Inflammatory macrophage (primary cell): ENCODE data around the gene PLEKHA7.
"Not testable (repeated sequence)": the region's sequence is repeated elsewhere in the genome, so short reads cannot be mapped to it uniquely, and the experiment has no call there.

Experiments
- DNase-seq, 2 donors: peaks; one replicate each; pipeline ENCODE4 v3.0.0-alpha.2; 2020 to 2022

Gene PLEKHA7

DNA sequence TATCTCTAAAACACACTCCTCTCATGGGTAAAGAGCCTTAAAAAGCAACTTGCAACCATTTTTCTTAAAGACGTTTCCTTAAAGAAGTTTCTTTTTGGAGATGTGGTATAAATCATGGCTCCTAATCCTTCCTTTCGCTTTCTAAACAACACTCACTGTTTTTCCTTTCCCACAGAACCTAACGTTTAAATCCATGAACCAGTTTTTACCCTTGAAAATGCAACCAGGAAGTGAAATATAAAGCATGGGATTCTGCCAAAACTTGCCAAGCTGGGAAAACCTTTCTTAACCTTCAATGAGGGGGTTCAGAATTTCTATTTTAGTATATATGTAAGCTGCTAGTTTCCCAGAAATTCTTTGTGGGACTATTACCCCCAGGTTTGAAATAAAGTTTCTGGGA is 8.6 kb downstream of the PLEKHA7 start:
- no peak for DNase-seq

DNA sequence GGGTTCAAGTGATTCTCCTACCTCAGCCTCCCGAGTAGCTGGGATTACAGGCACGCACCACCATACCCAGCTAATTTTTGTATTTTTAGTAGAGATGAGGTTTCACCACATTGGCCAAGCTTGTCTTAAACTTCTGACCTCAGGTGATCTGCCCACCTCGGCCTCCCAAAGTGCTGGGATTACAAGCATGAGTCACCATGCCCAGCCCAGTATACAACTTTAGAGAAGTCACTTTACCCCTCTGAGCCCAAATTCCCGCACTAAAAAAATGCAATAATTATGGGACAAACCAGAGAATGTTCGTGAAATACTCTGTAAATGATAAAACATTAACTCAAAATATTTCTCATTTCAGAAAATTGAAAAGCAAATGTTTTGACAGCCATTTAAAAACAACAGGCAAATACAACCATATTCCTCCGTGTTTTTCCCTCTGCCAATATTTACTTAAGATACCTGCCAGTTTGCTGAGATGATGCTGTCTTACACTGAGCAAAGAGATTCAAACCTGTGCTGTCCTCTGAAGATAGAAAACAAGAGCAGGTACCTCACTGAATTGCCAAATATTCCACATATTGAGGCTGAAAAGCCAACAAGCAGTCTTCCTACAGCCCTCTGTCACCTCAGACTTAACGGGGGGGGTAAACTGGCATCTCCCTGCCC is 9.6 kb downstream of the PLEKHA7 start:
- DNase-seq, result no peak

DNA sequence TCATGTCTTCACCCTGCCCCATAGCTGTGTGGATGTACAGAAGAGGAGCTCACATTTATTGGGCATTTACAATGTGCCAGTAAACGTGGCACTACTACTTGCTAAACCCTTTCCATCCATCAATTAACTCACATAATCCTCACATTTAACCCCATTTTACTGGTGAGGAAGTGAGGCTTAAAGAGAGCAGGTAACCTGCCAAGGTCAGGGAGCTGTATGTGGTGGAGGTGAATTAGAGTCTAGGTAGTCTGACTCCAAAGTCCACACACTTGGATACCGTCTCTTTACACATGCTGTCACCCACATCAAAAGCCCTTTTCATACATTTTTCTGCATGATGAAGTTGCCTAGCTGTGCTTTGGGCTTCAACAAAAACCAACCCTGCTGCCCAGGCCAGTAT is 10.8 kb downstream of the PLEKHA7 start:
- no peak for DNase-seq

DNA sequence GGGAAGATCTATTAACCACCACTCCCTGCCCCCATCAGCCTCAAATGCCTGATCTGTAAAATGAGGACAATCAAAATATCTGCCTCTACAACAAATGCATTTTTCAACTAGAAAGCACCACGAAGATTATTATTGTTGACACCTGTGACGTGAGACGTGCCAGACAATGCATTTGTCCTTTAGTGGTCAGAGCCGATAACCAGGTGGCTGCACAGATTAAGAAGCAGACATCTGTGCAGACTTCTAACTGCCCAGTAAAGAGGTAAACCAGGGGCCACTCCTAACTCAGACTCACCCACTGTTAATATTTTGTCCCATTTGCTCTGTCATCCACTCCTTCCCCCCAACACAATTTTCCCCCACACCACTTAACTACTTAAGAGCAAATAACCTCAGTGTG is 11.7 kb downstream of the PLEKHA7 start:
- DNase-seq, result no peak

DNA sequence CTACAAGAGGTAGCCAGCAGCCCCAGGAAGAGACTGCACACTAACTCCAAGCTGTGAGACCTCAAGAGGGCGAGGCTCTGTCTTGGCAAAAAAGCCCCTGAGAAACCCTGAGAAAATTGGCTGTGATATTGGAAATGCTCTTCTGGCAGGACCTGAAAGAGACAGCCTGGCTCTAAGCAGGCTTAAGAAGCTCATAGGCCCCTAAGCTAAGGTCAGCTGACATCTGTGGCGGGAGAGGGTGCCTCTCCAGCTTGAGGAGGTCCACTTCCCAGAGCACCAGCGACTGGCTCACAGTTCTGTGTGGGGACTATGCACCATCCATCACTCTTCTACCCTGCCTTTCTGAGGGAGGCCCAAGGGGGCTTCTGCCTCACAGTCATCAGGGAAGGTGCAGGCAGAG is 12.4 kb downstream of the PLEKHA7 start:
- no peak for DNase-seq

DNA sequence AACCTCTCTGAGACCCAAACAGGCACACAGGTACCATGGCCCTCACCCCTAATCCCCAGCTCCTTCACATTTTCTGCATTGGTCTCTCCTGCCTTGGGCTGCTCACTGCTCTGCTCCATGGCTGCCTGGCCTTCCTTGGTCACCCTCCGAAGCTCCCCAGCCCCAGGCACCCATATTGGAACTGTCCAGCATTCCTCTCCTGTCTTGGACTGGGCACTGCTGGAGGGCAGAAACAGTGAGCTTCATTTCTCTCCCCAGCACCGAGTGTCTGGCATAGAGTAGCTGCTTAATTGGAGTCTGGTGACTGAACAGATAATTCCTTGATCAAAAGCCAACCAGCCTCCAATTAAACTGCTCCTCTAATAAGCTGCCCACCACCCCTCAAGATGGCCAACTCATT is 13.2 kb downstream of the PLEKHA7 start:
- DNase-seq, result no peak

DNA sequence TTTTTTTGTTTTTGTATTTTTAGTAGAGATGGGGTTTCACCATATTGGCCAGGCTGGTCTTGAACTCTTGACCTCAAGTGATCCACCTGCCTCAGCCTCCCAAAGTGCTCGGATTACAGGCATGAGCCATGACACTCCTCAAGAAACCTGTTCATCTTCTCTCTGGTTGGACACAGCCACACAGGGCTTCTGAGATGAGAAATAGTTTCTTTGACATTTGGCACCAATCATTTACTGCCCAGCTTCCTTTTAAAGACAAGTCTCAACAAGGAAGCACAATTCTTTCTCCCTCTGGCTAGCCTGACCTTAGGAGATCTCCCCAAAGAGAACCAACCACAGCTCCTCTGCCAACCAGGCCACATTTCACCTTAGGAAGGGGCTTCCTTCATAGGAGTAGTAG is 14.0 kb downstream of the PLEKHA7 start:
- DNase-seq, result not testable (repeated sequence)

DNA sequence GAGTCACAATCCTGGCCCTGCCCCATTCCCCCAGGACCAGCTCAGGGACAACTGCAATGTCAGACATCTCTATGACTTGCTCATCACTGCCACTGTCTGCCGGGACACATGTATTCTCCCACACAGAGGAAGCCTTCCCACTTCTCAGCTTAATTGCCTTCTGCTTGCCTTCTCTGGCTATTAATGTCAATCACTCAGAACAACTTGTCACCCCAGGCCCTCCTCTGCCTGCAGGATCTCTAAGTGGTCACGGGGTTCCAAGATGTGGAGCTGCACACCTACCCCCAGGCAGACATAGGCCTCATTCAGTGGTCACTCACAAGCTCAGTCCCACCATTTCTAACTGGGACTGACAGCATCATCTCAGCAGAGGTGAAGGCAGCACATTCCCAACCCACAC is 15.1 kb downstream of the PLEKHA7 start:
- no peak for DNase-seq

DNA sequence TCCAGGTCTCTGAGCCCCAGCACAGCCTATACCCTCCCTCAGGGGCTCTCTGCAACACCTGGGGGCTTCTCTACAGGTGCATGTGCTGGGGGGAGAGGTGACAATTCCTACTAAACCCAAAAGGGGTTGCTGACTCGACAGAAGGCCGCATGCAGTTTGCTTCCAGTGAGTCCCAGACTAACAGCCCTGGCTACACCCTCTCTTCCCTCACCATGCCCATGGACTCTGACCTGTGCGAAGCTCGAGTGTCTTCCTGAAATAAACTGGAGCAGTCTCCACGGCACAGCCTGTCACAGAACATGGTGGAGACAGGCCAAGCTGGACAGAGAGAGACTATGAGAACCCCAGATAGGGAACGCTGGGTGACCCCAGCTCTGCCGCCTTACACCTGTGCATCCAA is 16.6 kb downstream of the PLEKHA7 start:
- no peak for DNase-seq

DNA sequence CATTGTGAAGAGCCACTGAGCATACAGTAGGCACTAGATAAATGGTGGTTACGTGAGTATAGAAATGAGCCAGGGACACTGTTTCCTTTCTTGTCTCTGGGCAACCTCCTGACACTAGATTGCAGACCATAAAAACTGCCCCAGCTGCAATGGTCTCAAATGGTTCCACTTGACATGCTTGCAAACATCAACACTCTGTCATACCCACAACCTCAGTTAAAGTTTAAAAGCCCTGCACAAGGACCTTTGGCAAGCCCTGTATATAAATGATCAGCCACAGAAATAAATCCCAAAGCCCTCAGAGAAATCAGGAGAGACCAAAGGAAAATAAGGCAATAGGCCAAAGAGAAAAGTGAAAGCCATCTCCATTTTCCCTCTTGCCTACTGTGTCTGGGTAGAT is 20.7 kb downstream of the PLEKHA7 start:
- DNase-seq, result no peak

DNA sequence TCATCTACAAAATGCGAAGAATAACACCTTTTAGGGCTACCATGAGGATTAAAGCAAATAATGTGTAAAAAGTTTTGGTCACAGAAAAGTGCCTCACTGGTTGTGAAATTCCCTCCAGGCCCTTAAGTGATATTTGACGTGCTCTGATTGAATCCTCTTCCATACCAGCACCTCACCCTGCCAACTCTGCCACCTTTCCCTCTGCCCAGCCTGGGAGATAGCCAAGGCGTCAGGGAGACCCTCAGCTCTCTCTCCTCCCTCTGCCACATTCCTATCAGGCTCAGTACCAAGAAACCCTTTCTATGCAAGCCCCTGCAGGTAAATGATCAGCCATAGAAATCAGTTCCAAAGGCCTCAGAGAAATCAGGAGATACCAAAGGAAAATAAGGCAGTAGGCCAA is 21.4 kb downstream of the PLEKHA7 start:
- no peak for DNase-seq

DNA sequence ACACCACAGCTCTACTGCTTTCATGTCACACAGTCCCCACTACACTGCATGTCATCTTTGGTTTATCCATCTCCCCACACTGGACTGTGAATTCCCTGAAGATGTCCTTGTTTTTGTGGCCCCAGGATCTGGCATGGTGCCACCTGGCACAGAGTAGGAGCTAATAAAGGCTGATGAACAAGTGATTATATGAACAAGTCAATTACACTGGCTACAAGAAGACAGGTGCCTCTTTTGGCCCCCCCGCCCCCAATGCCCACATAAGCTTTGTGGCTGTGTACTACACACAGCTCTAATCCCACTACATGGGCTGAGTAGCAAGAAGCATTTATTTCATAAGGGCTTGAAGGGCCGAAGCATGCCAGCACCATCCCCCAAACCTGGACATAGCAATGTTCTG is 24.7 kb downstream of the PLEKHA7 start:
- DNase-seq, result no peak

DNA sequence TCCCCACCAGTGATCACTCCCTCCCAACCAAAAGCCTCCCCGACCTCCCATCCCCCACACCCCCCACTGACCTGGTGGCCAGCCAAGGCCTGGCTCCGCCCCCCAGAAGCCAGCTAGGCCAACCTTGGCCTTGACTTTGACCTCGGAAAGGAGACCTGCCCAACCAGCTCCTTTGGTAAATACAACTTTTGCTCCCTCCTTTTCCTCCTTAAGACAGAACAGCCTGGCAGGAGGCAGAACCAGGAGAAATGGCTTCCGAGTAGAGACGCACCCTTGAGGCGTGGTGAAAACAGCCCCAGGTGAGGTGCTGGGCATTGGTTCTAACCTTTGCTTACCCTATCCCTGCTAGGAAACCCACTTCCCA is 27.0 kb downstream of the PLEKHA7 start:
- DNase-seq, result no peak

DNA sequence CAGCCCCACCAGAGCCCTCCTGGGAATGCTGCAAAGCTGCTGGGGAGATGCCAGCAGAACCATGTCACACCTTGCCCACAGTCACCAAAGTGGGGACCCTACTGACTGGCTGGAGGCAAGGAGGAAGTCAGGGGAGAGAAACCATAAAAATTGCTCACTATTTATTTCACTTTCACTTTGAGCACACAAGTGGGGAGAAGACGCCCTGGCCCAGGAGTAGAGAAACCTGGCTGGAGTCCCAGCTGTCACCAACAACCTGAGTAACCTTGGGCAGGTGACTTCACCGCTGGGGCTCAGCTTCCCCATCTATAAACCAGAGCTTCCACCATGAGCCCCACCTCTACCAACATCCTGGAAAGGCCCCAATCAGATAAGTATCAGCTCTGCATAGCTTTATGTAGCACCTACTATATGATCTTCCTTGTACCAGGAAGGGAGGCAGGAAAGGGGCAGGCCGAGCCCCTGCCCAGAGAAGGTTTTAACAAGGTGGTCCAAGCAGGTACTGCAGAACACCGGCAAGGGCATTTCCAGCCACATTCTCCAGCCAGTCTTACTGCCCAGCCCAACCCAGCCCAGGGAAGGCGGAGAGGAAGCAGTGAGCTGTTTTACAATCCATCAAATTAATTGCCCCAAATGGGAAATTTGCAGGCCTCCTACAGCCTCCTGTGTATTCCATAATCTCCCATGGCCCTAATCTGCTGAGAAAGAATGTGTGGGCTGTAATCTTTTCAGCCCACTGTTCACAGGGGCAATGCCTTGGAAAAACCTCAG is 27.6 kb downstream of the PLEKHA7 start:
- DNase-seq, result no peak

DNA sequence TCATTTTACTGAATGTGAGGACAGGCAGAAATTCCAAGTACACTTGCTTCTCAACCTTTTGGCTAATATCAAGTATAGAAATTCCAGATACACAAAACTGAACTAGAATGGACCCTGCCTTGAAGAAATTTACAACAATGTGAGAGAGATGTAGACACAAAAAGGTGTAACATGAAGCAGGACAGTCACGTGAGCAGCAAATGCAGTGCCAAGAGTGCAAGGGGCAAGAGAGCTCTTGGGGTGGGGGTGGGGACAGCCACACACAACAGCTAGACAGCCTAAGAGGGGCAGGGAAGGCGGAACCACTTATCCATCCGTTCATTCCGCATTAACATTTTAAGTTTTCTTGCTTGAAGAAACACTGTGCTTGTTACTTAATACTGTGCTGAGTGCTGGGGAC is 28.9 kb downstream of the PLEKHA7 start:
- DNase-seq, result no peak

DNA sequence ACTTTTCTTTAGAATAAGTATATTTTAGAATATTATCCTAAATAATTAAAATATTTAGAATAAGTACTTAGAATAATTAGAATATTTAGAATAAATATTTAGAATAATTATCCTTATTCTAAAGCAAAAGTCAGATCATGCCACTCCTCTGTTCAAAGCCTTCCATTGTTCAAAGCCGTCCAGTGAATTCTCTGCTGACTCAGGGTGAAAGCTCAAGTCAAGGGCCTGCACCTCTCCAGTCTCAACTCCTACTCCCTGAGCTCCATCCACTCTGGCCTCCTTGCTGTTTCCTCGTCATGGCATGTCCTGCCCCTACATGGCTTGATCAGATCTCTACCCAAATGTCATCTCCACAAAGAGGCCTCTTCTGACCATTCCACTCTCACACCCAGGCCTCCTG is 30.0 kb downstream of the PLEKHA7 start:
- no peak for DNase-seq

DNA sequence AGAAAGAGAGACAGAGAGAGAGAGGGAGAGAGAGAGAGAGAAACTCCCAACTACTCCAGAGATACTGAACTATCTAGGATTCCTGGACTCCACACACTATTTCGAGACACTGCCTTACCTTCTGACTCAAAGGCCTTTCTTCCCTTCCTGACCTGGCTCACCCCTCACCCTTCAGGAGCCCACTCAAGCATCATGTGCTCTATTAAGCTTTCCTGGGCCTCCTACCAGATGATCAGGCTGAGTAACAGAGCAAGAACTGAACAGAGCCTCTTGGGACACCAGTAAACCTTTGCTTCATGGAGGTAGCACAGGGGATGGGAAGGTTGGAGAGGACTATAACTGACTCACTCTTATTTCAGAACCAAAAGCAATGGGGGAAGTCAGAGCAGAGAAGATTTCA is 31.4 kb downstream of the PLEKHA7 start:
- DNase-seq, result no peak

DNA sequence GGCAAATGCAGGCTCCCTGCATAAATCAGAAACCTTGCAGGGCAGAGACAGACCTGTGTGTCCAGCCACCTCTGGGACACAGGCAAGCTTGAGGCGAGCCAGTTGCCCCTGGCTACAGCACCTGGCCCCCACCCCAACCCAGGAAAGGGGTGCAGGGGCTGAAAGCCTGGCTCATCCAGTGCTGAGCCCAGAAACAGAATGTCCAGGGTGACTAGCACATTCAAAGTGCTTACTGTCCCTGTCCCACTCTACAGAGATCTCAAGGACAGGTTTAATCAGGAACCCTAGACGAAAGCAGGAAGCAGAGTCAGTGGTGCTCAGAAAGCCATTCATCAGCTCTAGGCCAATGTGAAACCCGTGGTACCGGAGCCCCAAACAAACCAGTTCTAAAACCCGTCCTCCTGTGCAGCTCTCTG is 31.9 kb downstream of the PLEKHA7 start:
- DNase-seq, result no peak

DNA sequence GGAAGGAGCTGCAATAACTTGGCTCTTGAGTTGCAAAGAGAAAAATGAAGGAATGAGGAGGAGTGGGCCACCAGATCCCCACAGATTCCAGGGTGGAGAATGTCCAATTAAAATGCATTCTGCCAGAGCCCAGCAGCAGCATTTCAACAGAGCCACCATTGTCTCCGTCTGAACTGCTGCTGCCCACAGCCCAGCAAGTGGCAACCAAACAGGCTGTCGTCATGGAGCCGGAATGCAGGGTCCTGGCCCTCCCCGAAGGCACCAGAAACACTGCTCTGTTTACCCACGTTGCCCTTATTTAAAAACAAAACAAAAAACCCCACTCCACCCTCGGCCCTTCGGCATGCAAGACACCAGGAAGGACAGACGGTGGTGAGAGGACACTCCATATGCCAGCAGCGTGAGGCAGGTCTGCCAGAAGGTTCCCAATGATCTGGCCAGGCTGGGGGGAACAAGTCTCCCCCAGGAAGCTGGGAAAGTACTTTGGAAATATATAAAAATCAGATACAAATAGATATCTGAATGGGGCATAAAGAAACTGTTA is 32.5 kb downstream of the PLEKHA7 start:
- DNase-seq, result no peak

DNA sequence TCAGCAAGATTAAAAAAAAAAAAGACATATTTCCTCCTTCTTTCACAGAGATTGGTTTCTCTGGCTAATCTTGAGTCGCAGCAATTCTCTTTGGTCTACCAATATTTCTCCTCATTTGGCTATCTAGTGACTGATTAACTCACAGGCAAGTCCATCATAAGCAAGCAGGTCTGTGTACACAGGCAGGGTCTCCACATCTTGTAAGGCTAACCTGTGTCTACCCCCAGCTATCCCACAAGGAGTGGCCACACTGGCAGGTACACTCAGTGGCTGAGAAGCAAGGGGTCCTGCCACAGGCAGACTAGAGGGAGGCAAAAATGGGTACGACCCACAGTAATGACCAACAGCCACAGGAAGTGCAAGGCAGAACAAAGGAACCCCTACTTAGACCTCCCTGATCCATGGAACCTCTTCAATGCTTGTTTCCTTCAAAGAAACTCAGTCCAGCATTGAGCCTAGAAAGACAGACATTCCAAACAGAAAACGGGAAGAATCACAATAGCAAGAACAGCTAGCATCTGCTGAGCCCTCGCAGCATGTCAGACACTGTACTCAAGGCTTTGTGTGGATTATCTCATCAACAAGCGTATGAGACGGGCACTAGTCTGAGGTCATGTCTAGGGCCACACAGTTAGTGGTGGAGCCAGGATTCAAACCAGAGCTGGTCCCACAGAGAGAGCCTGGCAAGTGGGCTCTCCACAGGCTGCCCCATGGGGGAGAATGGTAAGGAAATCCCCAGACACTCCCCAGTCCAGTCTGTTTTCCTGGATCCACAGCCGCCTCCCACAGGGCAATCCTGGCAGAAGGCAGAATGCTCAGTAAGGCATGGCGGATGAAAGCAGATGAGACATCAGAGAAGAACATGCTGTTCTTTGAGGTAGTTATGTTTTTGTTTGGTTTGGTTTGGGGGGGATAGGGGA is 34.3 kb downstream of the PLEKHA7 start:
- DNase-seq, result no peak

DNA sequence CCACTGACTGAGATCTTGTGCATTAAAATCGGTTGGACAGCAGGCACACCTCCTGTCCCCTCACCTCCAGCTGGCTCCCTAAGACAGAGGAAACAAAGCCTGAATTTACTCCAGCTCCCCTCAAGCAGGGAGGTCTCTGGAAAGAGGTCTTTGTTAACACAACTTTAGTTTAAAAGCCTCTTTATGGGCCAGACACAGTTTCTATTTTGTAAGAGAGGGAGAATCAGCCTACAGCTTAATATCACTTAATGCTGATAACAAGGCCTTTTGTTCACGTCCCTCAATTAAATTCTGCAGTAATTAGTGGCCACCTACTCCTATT is 36.3 kb downstream of the PLEKHA7 start:
- DNase-seq, result no peak

DNA sequence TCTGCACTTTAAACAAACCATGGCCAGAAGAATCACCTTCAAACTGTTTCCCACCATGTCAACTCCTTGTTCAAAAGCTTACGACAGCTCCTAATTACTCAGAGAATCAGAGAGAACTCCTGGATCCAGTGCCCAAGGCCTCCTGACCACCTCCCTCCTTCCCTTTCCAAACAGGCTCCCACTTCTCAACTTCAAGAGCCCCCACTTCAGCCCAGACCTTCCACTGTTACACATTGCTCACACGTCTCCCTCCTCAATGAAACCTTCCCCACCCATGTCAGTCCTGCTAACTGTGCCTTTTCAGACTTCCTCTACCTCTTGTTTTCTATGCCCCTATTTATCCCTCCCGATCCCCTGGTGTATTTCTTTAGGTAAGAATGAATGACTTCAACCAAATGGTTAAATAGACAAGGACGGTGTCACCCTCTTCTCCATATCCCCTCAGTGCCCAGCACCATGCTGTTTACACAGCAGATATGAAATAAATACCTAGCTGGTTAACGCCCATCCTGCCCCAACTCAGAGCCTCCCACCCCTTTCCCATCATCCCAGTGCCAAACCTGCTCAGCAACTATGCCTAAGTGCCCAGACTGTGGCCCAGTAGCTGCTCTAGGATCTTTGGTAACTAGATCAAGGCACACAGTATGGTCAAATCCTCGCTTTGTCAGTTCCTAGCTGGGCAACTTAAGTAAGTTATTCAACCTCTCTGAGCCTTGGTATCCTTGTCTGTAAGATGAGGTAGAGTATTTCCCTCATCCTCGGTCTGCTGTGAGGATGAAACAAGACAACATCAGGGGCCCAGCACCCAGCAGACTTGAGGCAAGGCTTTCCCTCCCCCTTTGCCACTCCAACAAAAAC is 36.8 kb downstream of the PLEKHA7 start:
- DNase-seq, result no peak

DNA sequence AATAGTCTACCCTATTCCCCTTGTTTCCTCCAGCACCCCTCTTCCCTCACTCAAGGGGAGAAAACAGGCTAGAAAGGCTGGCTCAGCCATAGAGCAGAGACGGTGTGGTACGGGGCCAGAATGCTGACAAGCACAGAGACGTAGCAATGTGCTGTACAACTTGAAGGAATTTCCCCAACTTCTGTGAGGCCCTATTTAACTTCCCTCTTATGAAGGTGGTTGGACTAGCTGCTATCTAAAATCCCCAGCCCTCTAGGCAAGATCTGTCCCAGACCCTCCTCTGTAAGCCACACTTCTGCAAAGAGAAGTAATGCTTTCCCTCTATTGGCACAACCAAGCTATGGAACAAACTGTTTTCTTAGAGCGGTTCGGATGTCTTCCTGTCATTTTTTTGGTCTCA is 37.8 kb downstream of the PLEKHA7 start:
- no peak for DNase-seq
